Urinary bladder (tissue), 4 donors: ENCODE results near the gene AGBL5. TPM values are rescaled to one million over a fixed set of nuclear protein-coding genes. Genes with fewer than 3 reads are reported as not detected.

Source experiments
- DNase-seq: peaks from one replicate; pipeline ENCODE4 v3.0.0-alpha.2; 2015; ENCODE audit errors: extremely low spot score
- H3K27ac ChIP-seq: one replicate; pipeline ENCODE4 v1.5.1; 2013; ENCODE audit warnings: low read depth, mild to moderate bottlenecking, moderate library complexity
- H3K36me3 ChIP-seq: one replicate; pipeline ENCODE4 v1.6.1; 2013; ENCODE audit warnings: mild to moderate bottlenecking, moderate library complexity; ENCODE audit not compliant: insufficient read depth
- H3K4me1 ChIP-seq: one replicate; pipeline ENCODE4 v1.6.1; 2013; ENCODE audit warnings: mild to moderate bottlenecking, moderate library complexity; ENCODE audit not compliant: insufficient read depth
- H3K4me3 ChIP-seq: one replicate; pipeline ENCODE4 v1.5.1; 2013; ENCODE audit warnings: low read depth, low read length
- WGBS: extraction: QIAGEN DNeasy Blood & Tissue Kit; methylation state at CpG from one replicate; pipeline ENCODE4 v1.1.7; 2013; 5-methylcytosine and 5-hydroxymethylcytosine counted together
- polyA plus RNA-seq: library from polyadenylated mRNA; stranded (reverse); fragments of 200-250 nt; gene quantifications from one replicate; pipeline ENCODE4 v1.2.3, GENCODE V29; 2013
- total RNA-seq: library from RNA; depleted of rRNA; stranded (reverse); fragments of >200 nt; gene quantifications from one replicate; pipeline ENCODE4 v1.2.3, GENCODE V29; 2014
- donor health status: healthy with polysubstance abuse.
- donor health status: healthy.

AGBL5 gene
- total and polyA plus RNA-seq, 2 donors, result 12.0 to 31.0 TPM

DNA sequence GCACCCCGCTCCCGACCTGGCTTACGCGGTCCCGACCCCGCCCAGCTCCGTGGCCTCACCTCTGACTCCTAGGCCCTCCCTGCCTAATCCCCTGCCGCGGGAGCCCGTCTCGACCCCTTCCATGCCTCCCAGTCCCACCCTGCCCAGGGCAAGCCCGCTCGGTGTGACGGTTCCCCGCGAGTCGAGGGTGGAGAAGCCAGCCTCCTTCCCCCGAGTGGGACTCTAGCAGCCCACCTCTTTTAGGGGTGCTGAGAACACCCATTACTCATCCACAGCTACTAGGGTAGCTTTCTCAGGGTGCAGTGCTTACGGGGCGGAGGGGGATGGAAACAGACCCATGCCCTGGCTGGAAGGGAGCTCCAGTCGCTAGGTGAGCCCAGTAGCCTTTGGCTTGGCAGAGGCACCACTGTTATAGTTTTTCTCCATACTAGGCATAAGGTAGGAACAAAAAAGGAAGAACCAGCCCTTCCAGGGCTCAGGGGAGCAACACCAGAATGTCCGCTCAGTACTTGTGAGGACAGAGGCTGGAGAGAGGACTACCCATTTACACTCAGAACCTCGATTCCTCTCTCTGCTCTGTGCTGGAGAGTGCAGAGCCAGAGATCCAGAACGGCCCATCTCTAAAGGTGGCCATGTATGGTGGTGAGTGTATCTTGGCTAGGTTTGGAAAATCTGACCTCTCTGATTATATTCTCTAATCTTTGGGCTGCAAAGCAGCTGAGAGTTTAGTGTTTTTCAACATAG, 606 bp downstream of the AGBL5 start:
- Histone ChIP-seq H3K4me3 (peak overlapping the region; percentile 74), H3K36me3 (no peaks in the 10 kb centered on the region), H3K4me1 (no peaks in the 10 kb centered on the region), H3K27ac (peak overlapping the region; percentile 73)
- no peak for DNase-seq
- 4% methylated on average over 23 of the region's 24 CpGs for WGBS

DNA sequence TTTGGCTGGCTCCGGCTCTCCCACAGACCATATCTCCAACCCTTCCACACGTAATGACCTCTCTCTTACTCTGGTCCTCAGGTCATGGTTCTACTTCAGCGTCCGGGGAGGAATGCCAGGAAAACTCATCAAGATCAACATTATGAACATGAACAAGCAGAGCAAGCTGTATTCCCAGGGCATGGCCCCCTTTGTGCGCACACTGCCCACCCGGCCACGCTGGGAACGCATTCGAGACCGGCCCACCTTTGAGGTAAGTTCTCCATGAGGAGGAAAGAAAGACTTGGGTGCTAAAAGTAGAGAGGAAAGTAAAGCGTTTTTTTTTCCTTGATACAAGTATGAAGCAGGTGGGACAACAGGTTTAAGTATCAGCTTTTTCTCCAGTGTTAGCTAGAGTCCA, 1.9 kb downstream of the AGBL5 start:
- no peaks in the 10 kb centered on the region for H3K36me3 ChIP-seq
- no peak overlapping the region for H3K4me3 ChIP-seq
- 86% methylated on average over 11 of the region's 11 CpGs for WGBS
- no peak for DNase-seq
- H3K27ac ChIP-seq, result no peak overlapping the region
- no peaks in the 10 kb centered on the region for H3K4me1 ChIP-seq

DNA sequence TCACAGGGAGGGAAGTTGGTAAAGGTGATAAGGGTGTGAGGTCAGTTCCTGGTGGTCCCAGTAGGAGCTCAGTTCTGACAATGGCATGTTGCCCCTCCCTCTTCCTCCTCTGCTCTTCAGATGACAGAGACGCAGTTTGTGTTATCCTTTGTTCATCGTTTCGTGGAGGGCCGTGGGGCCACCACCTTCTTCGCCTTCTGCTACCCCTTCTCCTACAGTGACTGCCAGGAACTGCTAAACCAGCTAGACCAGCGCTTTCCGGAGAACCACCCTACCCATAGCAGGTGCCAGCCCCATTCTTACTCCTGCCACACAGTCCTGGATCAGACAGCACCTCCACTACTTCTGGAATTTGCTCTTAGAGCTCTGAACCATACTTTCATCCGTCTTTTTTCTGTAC, 2.3 kb downstream of the AGBL5 start:
- Histone ChIP-seq H3K4me3 (no peak overlapping the region), H3K36me3 (no peaks in the 10 kb centered on the region), H3K27ac (no peak overlapping the region), H3K4me1 (no peaks in the 10 kb centered on the region)
- WGBS, result 91% methylated on average over 8 of the region's 8 CpGs
- no peak for DNase-seq

DNA sequence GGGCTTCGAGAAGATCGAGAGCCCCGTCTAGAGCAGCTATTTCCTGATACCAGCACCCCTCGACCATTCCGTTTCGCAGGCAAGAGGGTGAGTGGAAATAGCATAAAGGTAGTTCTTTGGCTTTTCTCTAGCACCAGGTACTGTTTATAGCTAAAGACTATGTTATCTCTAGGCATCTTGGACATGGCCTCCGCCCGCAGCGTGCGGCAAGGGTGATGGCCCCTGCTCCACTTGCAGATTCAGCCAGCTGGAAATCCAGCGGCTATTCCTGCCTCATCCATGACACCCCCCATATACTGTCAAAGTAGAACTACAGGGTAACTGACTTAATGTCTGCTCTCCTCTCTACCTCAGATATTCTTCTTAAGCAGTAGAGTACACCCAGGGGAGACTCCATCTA, 3.3 kb downstream of the AGBL5 start:
- H3K4me1 ChIP-seq, result no peaks in the 10 kb centered on the region
- H3K27ac ChIP-seq, result no peak overlapping the region
- no peak overlapping the region for H3K4me3 ChIP-seq
- DNase-seq, result no peak
- 94% methylated on average over 11 of the region's 11 CpGs for WGBS
- no peaks in the 10 kb centered on the region for H3K36me3 ChIP-seq

DNA sequence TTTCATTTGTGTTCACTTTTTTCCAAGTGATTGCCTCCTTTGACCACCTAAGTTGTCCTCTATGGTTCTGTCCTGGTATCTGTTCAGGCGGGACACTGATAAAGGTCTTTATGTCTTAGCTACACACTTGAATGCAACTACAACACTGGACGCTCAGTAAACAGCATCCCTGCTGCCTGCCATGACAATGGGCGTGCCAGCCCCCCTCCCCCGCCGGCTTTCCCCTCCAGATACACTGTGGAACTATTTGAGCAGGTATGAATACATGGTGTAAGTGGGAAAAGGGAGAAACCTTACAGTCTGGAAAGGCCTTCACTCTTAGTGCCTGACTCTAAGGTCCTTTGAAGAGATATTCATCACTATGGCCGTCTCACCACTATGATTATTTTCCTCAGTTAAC, 5.7 kb downstream of the AGBL5 start:
- no peak for DNase-seq
- 93% methylated on average over 6 of the region's 6 CpGs for WGBS
- H3K4me3 ChIP-seq, result no peak overlapping the region
- no peaks in the 10 kb centered on the region for H3K36me3 ChIP-seq
- H3K27ac ChIP-seq, result no peak overlapping the region
- no peaks in the 10 kb centered on the region for H3K4me1 ChIP-seq

DNA sequence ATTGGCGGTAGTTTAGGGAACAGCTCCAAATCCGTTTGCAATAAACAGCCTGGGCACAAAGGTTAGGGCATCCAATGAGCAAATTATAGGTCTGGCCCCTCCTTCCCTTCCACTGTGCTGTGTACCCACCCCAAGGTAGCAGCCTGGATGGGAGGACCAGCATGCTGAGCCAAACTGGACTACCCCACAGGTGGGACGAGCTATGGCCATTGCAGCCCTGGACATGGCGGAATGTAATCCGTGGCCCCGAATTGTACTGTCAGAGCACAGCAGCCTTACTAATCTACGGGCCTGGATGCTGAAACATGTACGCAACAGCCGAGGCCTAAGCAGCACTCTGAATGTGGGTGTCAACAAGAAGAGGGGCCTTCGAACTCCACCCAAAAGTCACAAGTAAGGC, 6.7 kb downstream of the AGBL5 start:
- Histone ChIP-seq H3K36me3 (no peaks in the 10 kb centered on the region), H3K4me3 (no peak overlapping the region), H3K4me1 (no peaks in the 10 kb centered on the region), H3K27ac (no peak overlapping the region)
- WGBS, result 89% methylated on average over 10 of the region's 10 CpGs
- DNase-seq, result no peak

DNA sequence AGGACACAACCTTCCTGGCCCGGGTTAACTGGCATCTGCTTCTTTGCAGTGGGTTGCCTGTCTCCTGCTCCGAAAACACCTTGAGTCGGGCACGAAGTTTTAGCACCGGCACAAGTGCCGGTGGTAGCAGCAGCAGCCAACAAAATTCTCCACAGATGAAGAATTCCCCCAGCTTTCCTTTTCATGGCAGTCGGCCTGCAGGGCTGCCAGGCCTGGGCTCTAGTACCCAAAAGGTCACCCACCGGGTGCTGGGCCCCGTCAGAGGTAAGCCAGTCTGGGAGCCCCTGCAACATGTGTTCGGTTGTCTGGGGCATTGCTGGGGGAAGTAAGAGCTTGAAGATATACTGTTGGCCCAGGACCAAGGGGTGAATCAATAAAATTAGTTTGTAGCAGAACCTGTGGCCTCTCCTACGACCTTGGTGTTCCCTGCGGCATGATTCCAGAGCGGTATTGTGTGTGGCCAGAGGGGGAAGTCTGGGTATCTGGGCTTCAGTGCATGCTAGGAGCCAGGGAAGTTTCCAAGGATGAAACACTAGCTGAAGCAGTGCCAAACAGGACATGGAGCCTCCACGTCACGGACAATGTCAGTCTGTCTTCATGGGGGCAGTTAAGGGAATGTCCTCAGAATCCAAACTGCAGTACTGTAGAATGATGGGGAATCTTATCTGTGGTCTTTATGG, 7.8 kb downstream of the AGBL5 start:
- H3K4me3 ChIP-seq, result no peak overlapping the region
- H3K36me3 ChIP-seq, result no peaks in the 10 kb centered on the region
- H3K27ac ChIP-seq, result no peak overlapping the region
- WGBS, result 78% methylated on average over 15 of the region's 15 CpGs
- no peaks in the 10 kb centered on the region for H3K4me1 ChIP-seq
- no peak for DNase-seq

DNA sequence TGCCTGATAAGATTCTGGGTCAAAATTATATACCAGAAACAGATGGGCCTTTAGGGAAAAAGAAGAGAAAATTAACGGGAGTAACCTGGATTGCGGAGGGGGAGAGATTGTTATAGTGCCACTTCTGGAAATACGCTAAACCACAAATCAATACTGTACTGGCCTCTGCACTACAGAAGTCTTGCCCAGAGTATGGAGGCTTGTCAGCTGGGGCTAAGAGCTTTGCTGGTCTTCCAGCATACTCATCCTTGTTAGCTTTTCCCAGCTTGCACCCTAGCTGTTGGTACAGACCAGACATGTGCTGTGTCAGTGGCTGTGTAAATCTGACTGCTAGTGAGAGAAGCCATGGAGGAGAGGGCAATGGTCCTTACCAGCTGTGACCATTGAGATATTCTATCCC, 8.9 kb downstream of the AGBL5 start:
- DNase-seq, result no peak
- Histone ChIP-seq H3K4me1 (no peaks in the 10 kb centered on the region), H3K36me3 (no peaks in the 10 kb centered on the region), H3K27ac (no peak overlapping the region), H3K4me3 (no peak overlapping the region)
- WGBS, result 92% methylated on average over 3 of the region's 3 CpGs

DNA sequence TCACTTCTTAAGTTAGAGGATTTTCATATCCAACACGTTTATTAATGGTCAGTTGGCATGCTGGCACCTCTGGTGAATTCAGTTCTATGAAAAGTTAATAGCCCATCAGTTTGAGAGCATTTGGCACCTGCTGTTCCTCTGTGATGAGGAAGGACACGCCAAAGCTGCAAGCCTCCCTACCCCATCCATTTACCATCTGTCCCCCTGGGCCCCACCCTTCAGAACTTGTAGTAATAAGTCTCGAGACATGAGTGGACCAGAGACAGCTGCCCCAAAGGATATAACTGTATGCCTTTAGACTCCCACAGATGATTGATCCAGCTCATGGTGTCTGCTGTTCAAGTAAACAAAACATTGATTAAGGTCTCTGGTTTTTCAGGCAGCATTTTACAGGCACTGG, 13.7 kb downstream of the AGBL5 start:
- DNase-seq, result no peak
- H3K4me1 ChIP-seq, result no peaks in the 10 kb centered on the region
- WGBS, result 87% methylated on average over 3 of the region's 3 CpGs
- no peaks in the 10 kb centered on the region for H3K36me3 ChIP-seq
- H3K4me3 ChIP-seq, result no peak overlapping the region
- no peak overlapping the region for H3K27ac ChIP-seq

DNA sequence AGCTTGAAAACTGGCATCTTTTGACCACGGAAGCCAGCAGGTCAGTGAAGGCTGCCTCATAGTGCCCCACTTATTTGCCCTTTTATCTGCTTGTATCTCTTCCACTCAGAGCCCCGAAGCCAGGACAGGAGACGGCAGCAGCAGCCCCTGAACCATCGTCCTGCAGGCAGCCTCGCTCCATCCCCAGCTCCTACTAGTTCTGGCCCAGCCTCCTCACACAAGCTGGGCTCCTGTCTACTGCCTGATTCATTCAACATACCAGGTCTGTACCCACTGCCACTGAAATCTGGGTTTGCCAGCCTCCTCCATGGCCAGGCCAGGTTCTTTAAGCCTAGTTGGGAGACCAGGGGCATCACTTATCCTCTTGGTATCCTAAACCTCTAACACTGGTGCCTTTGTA, 15.9 kb downstream of the AGBL5 start:
- H3K4me1 ChIP-seq, result no peaks in the 10 kb centered on the region
- WGBS, result 88% methylated on average over 5 of the region's 5 CpGs

DNA sequence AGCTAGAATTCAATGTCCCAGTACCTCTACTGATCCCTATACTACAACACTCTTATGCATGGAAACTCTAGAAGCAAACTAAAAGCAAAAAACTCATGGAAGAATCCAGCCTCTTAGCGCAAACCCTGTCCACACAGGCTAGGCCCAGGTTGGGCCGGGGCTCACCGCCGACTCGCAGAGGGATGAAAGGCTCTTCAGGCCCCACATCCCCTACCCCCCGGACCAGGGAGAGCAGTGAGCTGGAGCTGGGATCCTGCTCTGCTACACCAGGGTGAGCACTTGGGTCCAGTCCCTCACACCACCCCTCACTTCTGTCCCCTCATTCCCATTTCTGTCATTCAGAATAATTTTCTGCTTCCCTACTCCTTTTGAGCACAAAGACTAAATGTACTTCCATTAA, 18.0 kb downstream of the AGBL5 start:
- Histone ChIP-seq H3K27ac (no peak overlapping the region), H3K4me3 (no peak overlapping the region), H3K4me1 (no peaks in the 10 kb centered on the region), H3K36me3 (no peaks in the 10 kb centered on the region)
- DNase-seq, result no peak
- 92% methylated on average over 6 of the region's 6 CpGs for WGBS

More for the DNA sequence above, 15.9 kb downstream of the AGBL5 start:
- H3K4me3 ChIP-seq, result no peak overlapping the region
- no peak overlapping the region for H3K27ac ChIP-seq
- H3K36me3 ChIP-seq, result no peaks in the 10 kb centered on the region
- no peak for DNase-seq

DNA sequence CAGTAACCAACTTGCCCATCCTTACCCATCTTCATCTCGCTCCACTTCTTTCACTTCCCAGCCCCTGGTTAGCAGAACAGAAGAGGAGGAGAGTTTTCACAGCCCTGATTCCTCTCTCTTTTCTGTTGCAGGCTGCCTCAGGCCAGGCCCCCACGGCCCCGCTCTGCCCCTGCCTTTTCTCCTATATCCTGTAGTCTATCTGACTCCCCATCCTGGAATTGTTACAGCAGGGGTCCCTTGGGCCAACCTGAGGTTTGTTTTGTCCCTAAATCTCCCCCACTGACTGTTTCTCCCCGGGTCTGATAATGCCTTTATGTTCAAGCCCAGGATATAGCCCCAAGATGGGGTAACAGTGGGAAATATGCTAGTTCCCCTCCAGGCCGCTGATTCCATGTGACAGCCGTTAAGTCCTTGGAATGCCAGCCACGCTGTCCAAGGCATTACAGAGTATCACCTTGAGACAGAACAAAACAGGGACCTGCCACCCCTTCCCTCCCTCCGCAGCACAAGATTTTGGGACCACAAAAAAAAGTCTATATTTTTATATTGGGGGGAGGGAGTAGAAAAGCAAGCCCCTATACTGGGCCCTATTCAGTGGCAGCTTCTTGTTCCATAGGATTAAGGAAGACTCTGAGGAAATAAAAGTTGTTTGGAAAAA, 18.6 kb downstream of the AGBL5 start:
- DNase-seq, result no peak
- no peak overlapping the region for H3K27ac ChIP-seq
- H3K4me1 ChIP-seq, result no peaks in the 10 kb centered on the region
- H3K36me3 ChIP-seq, result no peaks in the 10 kb centered on the region
- 78% methylated on average over 8 of the region's 8 CpGs for WGBS
- peak overlapping the region; percentile 76 for H3K4me3 ChIP-seq

DNA sequence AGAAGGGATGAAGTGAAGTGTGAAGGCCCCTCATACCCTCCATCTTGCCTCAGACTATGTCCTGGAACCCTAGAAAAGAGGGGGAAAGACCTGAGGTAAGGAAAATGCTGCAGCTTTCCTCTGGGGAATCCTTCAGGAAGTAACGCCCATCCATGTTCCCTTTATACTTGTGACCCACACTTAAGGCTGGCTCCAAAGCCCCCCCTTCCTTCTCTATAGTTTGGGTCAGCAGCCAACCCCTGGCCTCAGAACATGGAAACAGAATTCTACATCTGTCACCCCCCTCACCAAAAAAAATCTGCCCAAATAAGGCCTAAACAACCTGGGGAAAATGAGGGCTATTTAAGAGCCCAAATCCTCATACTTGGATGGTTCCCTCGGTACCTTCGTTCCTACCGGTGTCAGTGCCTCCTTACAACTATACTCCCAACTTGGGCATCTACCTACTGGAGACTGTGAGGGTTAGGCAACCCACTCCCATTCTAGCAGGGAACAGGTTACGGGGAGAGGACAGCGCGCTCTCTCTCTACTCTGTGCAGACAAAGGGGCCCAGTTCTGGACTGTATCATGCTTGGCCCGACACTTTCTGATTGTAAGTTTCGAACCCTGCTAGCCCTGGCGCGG, 19.3 kb downstream of the AGBL5 start:
- DNase-seq, result no peak
- H3K4me3 ChIP-seq, result peak overlapping the region; percentile 76
- peak overlapping the region; percentile 79 for H3K27ac ChIP-seq
- 4% methylated on average over 11 of the region's 11 CpGs for WGBS
- no peaks in the 10 kb centered on the region for H3K36me3 ChIP-seq
- H3K4me1 ChIP-seq, result no peaks in the 10 kb centered on the region
